Panc1 (cell line): ENCODE data around the gene GPSM1. TPM values are rescaled to one million over a fixed set of nuclear protein-coding genes. Genes with fewer than 3 reads are reported as not detected.
"Not testable (repeated sequence)": the region's sequence is repeated elsewhere in the genome, so short reads cannot be mapped to it uniquely, and the experiment has no call there.

Experiments
- ATAC-seq: fragments of 200-7000 bp; cut with Tn5 transposase; 2 replicates; pipeline ENCODE4 v1.9.1; 2020; ENCODE audit warnings: mild to moderate bottlenecking, moderate library complexity
- BruUV-seq: library from RNA; stranded (reverse); fragments of 400-500 nt; replicated peaks from 2 replicates; lab custom pipeline; 2021; lab: Mats Ljungman, UMichigan
- CTCF ChIA-PET: fragments of 300-600 bp; sonication (Branson Sonifier 250); formaldehyde crosslinking; loops from one replicate; lab custom pipeline; 2022; ENCODE audit warnings: antibody characterized with exemption; lab: Charles Lee
- POLR2A ChIA-PET: fragments of 300-600 bp; sonication (Branson Sonifier 250); formaldehyde crosslinking; loops from one replicate; lab custom pipeline; 2022; ENCODE audit warnings: antibody characterized with exemption; lab: Charles Lee
- DNase-seq: peaks from one replicate; pipeline ENCODE4 v3.0.0-alpha.2; 2010; ENCODE audit warnings: low read depth, low spot score
- H3K27ac ChIP-seq: 2 replicates; pipeline ENCODE4 v1.5.1; 2011; ENCODE audit warnings: mild to moderate bottlenecking, low read length, inconsistent platforms
- H3K27me3 ChIP-seq: fragments of 200-500 bp; sonication (Bioruptor generic); 2 replicates; pipeline ENCODE4 v1.6.0; 2014; ENCODE audit warnings: low read length, inconsistent platforms; ENCODE audit not compliant: control insufficient read depth, insufficient read depth
- H3K36me3 ChIP-seq: fragments of 200-500 bp; sonication (Bioruptor generic); 2 replicates; pipeline ENCODE4 v1.5.1; 2014; ENCODE audit warnings: inconsistent platforms, mild to moderate bottlenecking, low read length, moderate library complexity; ENCODE audit not compliant: control insufficient read depth, insufficient read depth
- H3K4me1 ChIP-seq: 2 replicates; pipeline ENCODE4 v1.5.1; 2011; ENCODE audit warnings: inconsistent platforms, mild to moderate bottlenecking, low read length, moderate library complexity; ENCODE audit not compliant: control insufficient read depth, insufficient read depth
- H3K4me3 ChIP-seq, 2 experiments: 2 replicates each; pipeline ENCODE4 v1.5.1; 2011 to 2012; ENCODE audit warnings: low read depth in 2 of 2, low read length in 2 of 2, mild to moderate bottlenecking in 2 of 2, inconsistent platforms in 1 of 2, moderate library complexity in 1 of 2
- H3K9me3 ChIP-seq: fragments of 200-500 bp; sonication (Bioruptor generic); 2 replicates; pipeline ENCODE4 v1.5.1; 2014; ENCODE audit warnings: low read depth, mild to moderate bottlenecking, inconsistent platforms, low read length, moderate library complexity; ENCODE audit not compliant: control insufficient read depth, insufficient read depth
- CTCF ChIP-seq: fragments of 450-650 bp; IDR thresholded peaks from 2 replicates; pipeline ENCODE4 v1.5.1; 2017; ENCODE audit warnings: mild to moderate bottlenecking
- POLR2AphosphoS5 ChIP-seq: IDR thresholded peaks from 2 replicates; pipeline ENCODE4 v1.6.1; 2012; ENCODE audit warnings: mild to moderate bottlenecking, low read depth, low read length, moderate library complexity
- REST ChIP-seq, 2 experiments: IDR thresholded peaks; 2 replicates each; pipeline ENCODE4 v1.6.1; 2011 to 2012; ENCODE audit warnings: low read depth in 2 of 2, control low read depth in 1 of 2, low read length in 1 of 2, mild to moderate bottlenecking in 1 of 2, moderate library complexity in 1 of 2; ENCODE audit not compliant: insufficient read depth in 1 of 2
- SIN3A ChIP-seq: IDR thresholded peaks from 2 replicates; pipeline ENCODE4 v1.6.1; 2012; ENCODE audit warnings: low read depth, mild to moderate bottlenecking, low read length, moderate library complexity, borderline replicate concordance; ENCODE audit not compliant: insufficient read depth
- TCF7L2 ChIP-seq: IDR thresholded peaks from 2 replicates; pipeline ENCODE4 v1.6.1; 2011; ENCODE audit warnings: mild to moderate bottlenecking, low read depth, low read length, inconsistent platforms
- in situ Hi-C: cut with HindIII; loops from 2 replicates; pipeline ENCODE4 v1.10.0; 2016; ENCODE audit warnings: low sequenced_read_pairs, low pct_unique_long_range_greater_than_20kb
- intact Hi-C: fragments of 100-400 bp; cut with micrococcal nuclease; formaldehyde crosslinking; loops from one replicate; pipeline ENCODE4 v1.10.0; 2022; ENCODE audit not compliant: unreplicated experiment
- total RNA-seq: library from RNA; stranded (reverse); gene quantifications from one replicate; pipeline ENCODE4 v1.2.1, GENCODE V29; 2021; ENCODE audit not compliant: unreplicated experiment

The GPSM1 gene
- total RNA-seq, 1 experiment from 2014 or later: 14.2 TPM

- no TSS peak for BruUV-seq
- in situ Hi-C loops (no loop called here), intact Hi-C loops (no loop called here)
- ChIA-PET POLR2A (no interaction called here), CTCF (no interaction called here)
- TF ChIP-seq SIN3A (no peak), REST (IDR thresholded peaks at IDR 0.05; ENCODE audit: insufficient read depth in 1 of 2, low read depth in 2 of 2, low read length in 1 of 2) (no peak), POLR2AphosphoS5 (no peak), CTCF (no peak), TCF7L2 (no peak)
- H3K36me3 ChIP-seq: no peaks in the 10 kb centered on the region
- no peak overlapping the region for H3K27ac ChIP-seq
- no peak for DNase-seq
- no peaks in the 10 kb centered on the region for H3K27me3 ChIP-seq
- no peaks in the 10 kb centered on the region for H3K4me1 ChIP-seq
- H3K4me3 ChIP-seq: no peak overlapping the region
- ATAC-seq: no peak
- no peaks in the 10 kb centered on the region for H3K9me3 ChIP-seq
These were observed 8.5 kb upstream of the GPSM1 start for GRCh38 chr9:136318776-136319241.

GRCh38 chr9:136319244-136319643, 8.1 kb upstream of the GPSM1 start:
- DNase-seq, ATAC-seq, CTCF ChIA-PET, H3K27ac ChIP-seq, H3K4me3 ChIP-seq, in situ Hi-C loops, H3K27me3 ChIP-seq, H3K4me1 ChIP-seq, BruUV-seq, POLR2A ChIA-PET, intact Hi-C loops, H3K9me3 ChIP-seq, H3K36me3 ChIP-seq: not testable (repeated sequence)

GRCh38 chr9:136319955-136320354, 7.4 kb upstream of the GPSM1 start:
- H3K27ac ChIP-seq, H3K4me3 ChIP-seq, H3K27me3 ChIP-seq, H3K36me3 ChIP-seq, H3K4me1 ChIP-seq, DNase-seq, CTCF ChIA-PET, in situ Hi-C loops, POLR2A ChIA-PET, ATAC-seq, H3K9me3 ChIP-seq, intact Hi-C loops, BruUV-seq: not testable (repeated sequence)

- H3K27me3 ChIP-seq, H3K4me3 ChIP-seq, BruUV-seq, intact Hi-C loops, H3K4me1 ChIP-seq, in situ Hi-C loops, H3K36me3 ChIP-seq, ATAC-seq, POLR2A ChIA-PET, DNase-seq, H3K9me3 ChIP-seq, CTCF ChIA-PET, H3K27ac ChIP-seq: not testable (repeated sequence)
These were observed 6.4 kb upstream of the GPSM1 start for GRCh38 chr9:136320972-136321371.
